Stimulated activated CD8-positive, alpha-beta memory T cell treated with anti-CD3 and anti-CD28 coated beads, Interleukin-12 subunit alpha, Interleukin-12 subunit beta, amount 100 ng/mL, for 1 hour (primary cell): ENCODE results near the gene PRRG3.
"Not testable (repeated sequence)": the region's sequence is repeated elsewhere in the genome, so short reads cannot be mapped to it uniquely, and the experiment has no call there.

Experiments used
- DNase-seq: peaks from one replicate; pipeline ENCODE4 v3.0.0-alpha.2; 2020; ENCODE audit warnings: low read depth

The PRRG3 gene

GRCh38 chrX:151694661-151695582, at the start of gene PRRG3:
Gene PRRG3, plus strand, starts transcription at chrX:151695458. Its CDS starts 3,357 bp downstream, at chrX:151698815.
- DNase-seq, result no peak

GRCh38 chrX:151675121-151675746, 20.0 kb upstream of the PRRG3 start:
- no peak for DNase-seq

- no peak for DNase-seq
These were observed 19.1 kb upstream of the PRRG3 start for GRCh38 chrX:151676196-151676595.

GRCh38 chrX:151679798-151680402, 15.4 kb upstream of the PRRG3 start:
- no peak for DNase-seq

GRCh38 chrX:151680805-151681204, 14.5 kb upstream of the PRRG3 start:
- DNase-seq, result peak; percentile 31

GRCh38 chrX:151687635-151688034, 7.6 kb upstream of the PRRG3 start:
- no peak for DNase-seq

GRCh38 chrX:151688695-151689094, 6.6 kb upstream of the PRRG3 start:
- DNase-seq, result no peak

GRCh38 chrX:151692825-151693224, 2.4 kb upstream of the PRRG3 start:
- DNase-seq, result no peak

GRCh38 chrX:151694121-151694520, 1.1 kb upstream of the PRRG3 start:
- DNase-seq, result no peak

GRCh38 chrX:151695583-151696340, 504 bp downstream of the PRRG3 start:
- no peak for DNase-seq

- DNase-seq, result not testable (repeated sequence)
These were observed 1.8 kb downstream of the PRRG3 start for GRCh38 chrX:151697082-151697481.

- DNase-seq, result no peak
These were observed 2.3 kb downstream of the PRRG3 start for GRCh38 chrX:151697522-151697921.

- DNase-seq, result no peak
These were observed 3.2 kb downstream of the PRRG3 start for GRCh38 chrX:151698485-151698884.

- no peak for DNase-seq
These were observed 4.5 kb downstream of the PRRG3 start for GRCh38 chrX:151699746-151700145.

GRCh38 chrX:151700581-151700980, 5.3 kb downstream of the PRRG3 start:
- DNase-seq, result no peak

- DNase-seq, result no peak
These were observed 5.8 kb downstream of the PRRG3 start for GRCh38 chrX:151701071-151701470.

- no peak for DNase-seq
These were observed 6.3 kb downstream of the PRRG3 start for GRCh38 chrX:151701531-151701930.

- no peak for DNase-seq
These were observed 6.9 kb downstream of the PRRG3 start for GRCh38 chrX:151702026-151702714.

GRCh38 chrX:151702741-151703340, 7.6 kb downstream of the PRRG3 start:
- DNase-seq, result no peak

- DNase-seq, result no peak
These were observed 8.2 kb downstream of the PRRG3 start for GRCh38 chrX:151703487-151703886.

GRCh38 chrX:151704041-151704663, 8.9 kb downstream of the PRRG3 start:
- DNase-seq, result no peak
